Heart left ventricle (tissue), 16 donors: ENCODE results near the gene SPEM2. TPM values are rescaled to one million over a fixed set of nuclear protein-coding genes. Genes with fewer than 3 reads are reported as not detected.
A peak's percentile ranks its signal among the peaks of the same experiment; 100 is the strongest.

Experiments
- ATAC-seq, 4 donors: fragments of 200-7000 bp; cut with Tn5 transposase; one replicate each; pipeline ENCODE4 v1.9.1; 2020 to 2022; ENCODE audit warnings: moderate library complexity in 4 of 4, mild to moderate bottlenecking in 3 of 4, moderate number of reproducible peaks in 1 of 4
- DNase-seq, 5 donors: peaks; one replicate each; pipeline ENCODE4 v3.0.0-alpha.2; 2020
- H3K27ac ChIP-seq, 12 donors: fragments of 200-600 bp; sonication (generic) in 4 of 12; one replicate each; pipeline versions ENCODE4 v1.5.0 to v1.8.0; 2016 to 2022; ENCODE audit warnings: mild to moderate bottlenecking in 2 of 12
- H3K27me3 ChIP-seq, 9 donors: fragments of 200-600 bp; sonication (generic) in 2 of 9; one replicate each; pipeline versions ENCODE4 v1.5.1 to v1.8.0; 2016 to 2022; ENCODE audit warnings: mild to moderate bottlenecking in 3 of 9
- H3K36me3 ChIP-seq, 9 donors: fragments of 200-600 bp; sonication (generic) in 2 of 9; one replicate each; pipeline versions ENCODE4 v1.5.0 to v1.8.0; 2018 to 2022; ENCODE audit warnings: mild to moderate bottlenecking in 2 of 9
- H3K4me1 ChIP-seq, 12 donors: fragments of 200-600 bp; sonication (generic) in 4 of 12; one replicate each; pipeline versions ENCODE4 v1.5.0 to v1.8.0; 2016 to 2022; ENCODE audit warnings: mild to moderate bottlenecking in 3 of 12
- H3K4me3 ChIP-seq, 12 donors: fragments of 200-600 bp; sonication (generic) in 4 of 12; one replicate each; pipeline versions ENCODE4 v1.5.0 to v1.8.0; 2017 to 2022; ENCODE audit warnings: mild to moderate bottlenecking in 9 of 12, moderate library complexity in 4 of 12
- H3K9me3 ChIP-seq, 12 donors: fragments of 200-600 bp; sonication (generic) in 4 of 12; one replicate each; pipeline versions ENCODE4 v1.5.0 to v1.8.0; 2016 to 2022; ENCODE audit warnings: mild to moderate bottlenecking in 1 of 12
- POLR2A ChIP-seq, 2 donors: fragments of 450-650 bp; IDR thresholded peaks; one replicate each; pipeline ENCODE4 v1.6.1; 2017; ENCODE audit warnings: antibody characterized with exemption in 2 of 2, mild to moderate bottlenecking in 2 of 2, moderate library complexity in 2 of 2
- WGBS, 4 donors: extraction: QIAGEN DNeasy Blood & Tissue Kit in 2 of 4; methylation state at CpG; one replicate each; pipeline versions ENCODE4 v1.1.5 to v1.1.7; 2013 to 2018; 5-methylcytosine and 5-hydroxymethylcytosine counted together
- intact Hi-C, 10 donors: fragments of 100-400 bp; cut with DNase I; formaldehyde crosslinking; loops; one replicate each; pipeline versions ENCODE4 v1.11.1 to v1.14.2; 2022
- long read RNA-seq, 3 donors: library from polyadenylated mRNA; unstranded; transcript quantifications; one replicate each; pipeline ENCODE4 v2.0.0, GENCODE V29; 2020 to 2021
- polyA plus RNA-seq, 2 donors: library from polyadenylated mRNA; stranded (reverse); fragments of 200-250 nt; gene quantifications; one replicate each; pipeline ENCODE4 v1.2.3, GENCODE V29; 2013
- total RNA-seq, 9 donors: library from RNA; depleted of rRNA in 2 of 9; stranded (reverse); fragments of >200 nt in 2 of 9; fragmentation: NEBNext Ultra II Directional in 3 of 9; extraction: Animal tissue kit (Norgen Biotek cat#: 25700) in 3 of 9; gene quantifications; one replicate each; pipeline versions ENCODE4 v1.1.0 to v1.2.4, GENCODE V29; 2016 to 2023
- TF ChIP-seq, protein P1 (sequence below), 12 donors: fragments of 200-600 bp; sonication (generic) in 4 of 12; IDR thresholded peaks; one replicate each; pipeline versions ENCODE4 v1.5.0 to v1.8.0; 2018 to 2022; ENCODE audit warnings: antibody characterized with exemption in 12 of 12, mild to moderate bottlenecking in 5 of 12
- donor health status: ischemic (EF 13 %, LVEDD 7.1; RV severe dilation, severe dysfunction).
- donor health status: healthy with polysubstance abuse.
- donor health status: DM: no; HTN: yes; CAD: no.
- donor health status: DM: no; HTN: no; CAD: no.
- donor health status: ischemic (EF 25% LVEDD 6.9; RV normal size, moderate dysfunction).
- donor health status: ischemic (EF 25% LVEDD 5.7; RV mildly dilated, moderate dysfunction).
- donor health status: healthy.
- donor health status: DM: yes; HTN: yes; CAD: no.
- donor health status: ischemic (EF 35%, LVEDD 5.7; RV mildly dilated, moderate dysfunction).
- donor health status: nonischemic (EF 11% LVEDD 7.7; RV severe dilation, severe dysfunction).
- donor health status: DM: yes; HTN: yes; CAD: no.
- donor health status: PGD.
- donor health status: ischemic (EF 29% LVEDD 5.4; RV normal size, mild dysfunction).
- donor health status: nonischemic (EF 23%, LVEDD 6.1; RV moderate dilation, normal function).

The SPEM2 gene
- total RNA-seq: not detected
- polyA plus RNA-seq: not detected
- long read RNA-seq, donor 1: 0 reads
- long read RNA-seq, donor 2: 0 reads
- long read RNA-seq, donor 3: 0 reads

DNA sequence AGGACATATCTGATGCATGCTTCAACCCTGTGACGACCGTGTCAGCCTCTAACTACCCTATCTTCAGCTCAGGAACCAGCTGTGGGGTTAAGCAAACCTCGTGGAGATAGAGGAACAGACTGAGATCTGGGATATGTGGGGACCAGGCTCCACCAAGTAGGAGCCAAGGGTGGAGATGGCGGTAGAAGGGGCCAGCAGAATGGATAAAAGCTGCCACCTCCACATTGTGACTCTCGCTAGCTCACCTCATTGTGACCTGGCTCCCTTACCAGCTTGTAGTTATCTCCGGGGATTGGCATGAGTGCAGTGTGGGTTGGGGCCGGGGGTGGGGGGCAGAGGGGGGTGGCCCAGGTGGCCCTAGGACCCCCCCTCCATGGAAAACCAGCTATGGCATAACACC is at the start of gene SPEM2:
SPEM2 (plus strand) TSS at position 301 of the 400 bp plus-strand sequence; CDS start at position 374, 73 bp downstream.
- TF ChIP-seq POLR2A (IDR thresholded peaks at IDR 0.05): no peak
- TF ChIP-seq, protein P1, sequence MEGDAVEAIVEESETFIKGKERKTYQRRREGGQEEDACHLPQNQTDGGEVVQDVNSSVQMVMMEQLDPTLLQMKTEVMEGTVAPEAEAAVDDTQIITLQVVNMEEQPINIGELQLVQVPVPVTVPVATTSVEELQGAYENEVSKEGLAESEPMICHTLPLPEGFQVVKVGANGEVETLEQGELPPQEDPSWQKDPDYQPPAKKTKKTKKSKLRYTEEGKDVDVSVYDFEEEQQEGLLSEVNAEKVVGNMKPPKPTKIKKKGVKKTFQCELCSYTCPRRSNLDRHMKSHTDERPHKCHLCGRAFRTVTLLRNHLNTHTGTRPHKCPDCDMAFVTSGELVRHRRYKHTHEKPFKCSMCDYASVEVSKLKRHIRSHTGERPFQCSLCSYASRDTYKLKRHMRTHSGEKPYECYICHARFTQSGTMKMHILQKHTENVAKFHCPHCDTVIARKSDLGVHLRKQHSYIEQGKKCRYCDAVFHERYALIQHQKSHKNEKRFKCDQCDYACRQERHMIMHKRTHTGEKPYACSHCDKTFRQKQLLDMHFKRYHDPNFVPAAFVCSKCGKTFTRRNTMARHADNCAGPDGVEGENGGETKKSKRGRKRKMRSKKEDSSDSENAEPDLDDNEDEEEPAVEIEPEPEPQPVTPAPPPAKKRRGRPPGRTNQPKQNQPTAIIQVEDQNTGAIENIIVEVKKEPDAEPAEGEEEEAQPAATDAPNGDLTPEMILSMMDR (IDR thresholded peaks at IDR 0.05): no peak
- Histone ChIP-seq H3K4me3 (no peak within 1 kb of the TSS), H3K9me3 (no peaks in the 10 kb centered on the region), H3K4me1 (no peaks in the 10 kb centered on the region), H3K27ac (no peak within 1 kb of the TSS), H3K27me3 (no peaks in the 10 kb centered on the region), H3K36me3 (no peaks in the 10 kb centered on the region)
- 72 to 80% (median 76%) methylated on average over 6 to 7 of the region's 7 CpGs for WGBS, 4 donors
- intact Hi-C loops: loop anchor here in 1 of 10 donors (10.0 kb wide), 1 partner anchor 51 kb away; no protein-coding TSS in a partner anchor
- ATAC-seq (no peak), DNase-seq (no peak)

DNA sequence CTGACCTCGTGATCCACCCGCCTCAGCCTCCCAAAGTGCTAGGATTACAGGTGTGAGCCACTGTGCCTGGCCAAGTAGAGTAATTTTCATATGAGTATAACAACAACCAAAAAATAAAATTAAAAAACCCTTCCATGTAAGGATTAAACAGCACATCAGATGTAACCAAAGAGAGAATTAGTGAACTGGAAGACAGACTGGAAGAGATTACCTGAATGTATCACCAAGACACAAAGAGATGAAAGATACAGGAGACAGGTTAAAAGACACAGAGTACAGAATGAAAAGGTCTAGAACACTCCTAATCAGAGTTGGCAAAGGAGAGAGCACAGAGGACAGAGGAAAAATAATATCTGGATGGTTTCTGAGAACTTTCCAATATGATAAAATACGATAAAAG is 46.3 kb upstream of the SPEM2 start:
- DNase-seq: no peak
- Histone ChIP-seq H3K4me3 (no peak overlapping the region), H3K36me3 (no peaks in the 10 kb centered on the region), H3K27me3 (peaks cover 0 to 35% (median 11%) of the 10 kb centered on the region in 9 donors), H3K4me1 (peaks cover 0 to 31% (median 20%) of the 10 kb centered on the region in 12 donors), H3K27ac (no peak overlapping the region), H3K9me3 (peaks cover 0 to 4% (median 0%) of the 10 kb centered on the region in 12 donors)
- WGBS, 4 donors: 93 to 99% (median 95%) methylated on average over 3 of the region's 3 CpGs
- intact Hi-C loops: loop anchor here in 1 of 10 donors (10.0 kb wide), 1 partner anchor 46 kb away; the partner anchor contains the start of genes SPEM1, SPEM2 and SPEM3
- TF ChIP-seq, protein P1 (IDR thresholded peaks at IDR 0.05): no peak
- TF ChIP-seq POLR2A (IDR thresholded peaks at IDR 0.05): no peak
- ATAC-seq: no peak

DNA sequence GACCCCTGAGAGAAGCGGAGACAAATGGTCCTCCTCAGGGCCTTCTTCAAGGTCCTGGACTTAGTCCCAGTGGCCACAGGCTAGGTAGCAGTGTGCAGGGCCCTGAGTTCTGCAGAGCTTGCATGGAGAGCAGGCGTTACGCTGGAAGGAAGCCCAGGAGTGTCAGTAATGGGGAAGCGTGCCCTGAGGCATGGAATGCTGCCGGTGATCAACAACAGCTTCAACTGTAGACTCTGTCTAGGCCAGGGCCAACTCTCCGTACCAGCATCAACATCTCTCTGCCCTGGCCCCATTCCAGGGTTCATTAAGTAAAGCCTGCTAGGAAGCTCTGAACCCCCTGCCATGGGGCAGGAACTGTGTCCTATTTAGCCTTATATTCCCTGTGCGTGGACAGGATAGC is 45.1 kb upstream of the SPEM2 start:
- H3K27ac ChIP-seq: peak overlapping the region in 11 of 12 donors; percentile 35 to 73 (median 57)
- H3K4me3 ChIP-seq: peak overlapping the region in 11 of 12 donors; percentile 43 to 58 (median 52)
- WGBS, 4 donors: 19 to 29% (median 27%) methylated on average over 6 to 7 of the region's 7 CpGs
- ATAC-seq (peak; percentile 83 to 91 (median 86)), DNase-seq (peak in 4 of 5 donors; percentile 59 to 83 (median 74))
- peaks cover 0 to 4% (median 0%) of the 10 kb centered on the region in 12 donors for H3K9me3 ChIP-seq
- peaks cover 0 to 36% (median 22%) of the 10 kb centered on the region in 12 donors for H3K4me1 ChIP-seq
- intact Hi-C loops: no loop called here
- H3K36me3 ChIP-seq: no peaks in the 10 kb centered on the region
- H3K27me3 ChIP-seq: peaks cover 0 to 41% (median 11%) of the 10 kb centered on the region in 9 donors
- TF ChIP-seq POLR2A (IDR thresholded peaks at IDR 0.05): no peak
- TF ChIP-seq, protein P1 (IDR thresholded peaks at IDR 0.05): peak in 1 of 12 donors; percentile 15

DNA sequence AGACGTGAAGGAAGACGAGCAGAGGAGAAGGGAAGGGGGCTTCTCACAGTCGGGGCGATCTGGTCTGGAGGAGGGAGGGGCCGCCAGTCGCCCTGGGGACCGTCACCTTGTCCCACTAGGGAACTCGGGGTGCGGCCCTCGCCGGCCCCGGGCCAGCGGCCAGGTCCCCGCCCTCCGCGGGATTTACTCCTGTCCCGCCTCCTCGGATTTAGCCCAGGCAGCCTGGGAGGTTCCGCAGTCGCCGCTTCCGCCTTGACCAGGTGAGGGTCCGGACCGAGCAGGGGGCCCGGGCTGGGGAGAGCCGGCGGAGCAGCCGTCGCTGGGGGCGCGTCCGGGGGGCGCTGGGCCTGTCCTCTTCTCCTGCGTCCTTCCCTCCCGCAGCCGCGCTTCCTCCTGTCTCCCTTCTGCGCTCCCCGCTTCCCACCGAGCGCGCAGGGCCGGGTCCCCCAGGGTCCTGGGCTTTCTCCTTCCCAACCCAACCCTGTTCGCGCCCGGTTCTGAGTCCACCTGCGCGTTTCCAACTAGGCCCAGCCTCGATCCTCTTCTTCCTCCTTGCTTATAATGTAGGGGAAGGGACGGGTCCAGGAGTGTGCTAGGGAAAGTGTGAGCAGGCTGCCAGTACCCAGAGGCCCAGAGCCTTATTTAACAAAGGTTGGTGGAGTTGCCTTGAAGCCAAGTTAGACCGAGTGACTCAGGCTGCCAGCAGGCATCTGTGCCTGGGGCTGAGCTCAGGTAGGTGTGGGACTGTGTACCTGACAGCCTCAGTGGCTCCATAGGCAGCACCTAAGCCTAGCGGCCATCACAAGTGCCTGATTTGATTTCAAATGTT is 44.3 kb upstream of the SPEM2 start, which contains the start of gene TNK1:
TNK1 (plus strand) TSS at position 235 of the 829 bp plus-strand sequence. CDS start 1,838 bp downstream, outside the sequence.
- Histone ChIP-seq H3K4me1 (peaks cover 0 to 36% (median 22%) of the 10 kb centered on the region in 12 donors), H3K4me3 (peak within 1 kb of the TSS; percentile 26 to 58 (median 52)), H3K27ac (peak within 1 kb of the TSS in 11 of 12 donors; percentile 35 to 73 (median 57)), H3K9me3 (peaks cover 0 to 4% (median 0%) of the 10 kb centered on the region in 12 donors), H3K27me3 (peaks cover 0 to 41% (median 11%) of the 10 kb centered on the region in 9 donors), H3K36me3 (no peaks in the 10 kb centered on the region)
- peak; percentile 42 to 72 (median 53) for DNase-seq
- intact Hi-C loops: no loop called here
- ATAC-seq: peak; percentile 23 to 68 (median 59)
- 2 to 7% (median 4%) methylated on average over 38 to 52 of the region's 52 CpGs for WGBS, 4 donors
- TF ChIP-seq, protein P1 (IDR thresholded peaks at IDR 0.05): no peak
- peak in 1 of 2 donors; percentile 33 for TF ChIP-seq POLR2A (IDR thresholded peaks at IDR 0.05)
